Mesenchymal stem cell (in vitro differentiated cells and primary cell): ENCODE results near the gene VIPR2.

Source experiments
- DNase-seq: peaks from one replicate; pipeline ENCODE4 v3.0.0-alpha.2; 2013
- H2AFZ ChIP-seq: one replicate; pipeline ENCODE4 v1.6.1; 2013; ENCODE audit warnings: low read depth, mild to moderate bottlenecking, control low read depth, inconsistent platforms, low read length, moderate library complexity
- H2AK5ac ChIP-seq: 2 replicates; pipeline ENCODE4 v1.6.1; 2013; ENCODE audit warnings: low read length, moderate library complexity, mild to moderate bottlenecking, inconsistent platforms; ENCODE audit not compliant: severe bottlenecking
- H2BK120ac ChIP-seq: one replicate; pipeline ENCODE4 v1.6.1; 2013; ENCODE audit warnings: low read depth, mild to moderate bottlenecking, inconsistent platforms, low read length, moderate library complexity
- H2BK12ac ChIP-seq, 2 experiments: one replicate each; pipeline ENCODE4 v1.6.1; 2013; ENCODE audit warnings: inconsistent platforms in 2 of 2, low read length in 2 of 2, mild to moderate bottlenecking in 2 of 2, moderate library complexity in 2 of 2, control low read depth in 1 of 2
- H2BK15ac ChIP-seq: one replicate; pipeline ENCODE4 v1.6.1; 2013; ENCODE audit warnings: mild to moderate bottlenecking, low read depth, inconsistent platforms; ENCODE audit not compliant: poor library complexity, severe bottlenecking
- H2BK5ac ChIP-seq: 2 replicates; pipeline ENCODE4 v1.6.1; 2013; ENCODE audit warnings: low read depth, mild to moderate bottlenecking, low read length, control low read depth, inconsistent platforms; ENCODE audit not compliant: poor library complexity, severe bottlenecking
- H3K14ac ChIP-seq, 2 experiments: one replicate each; pipeline ENCODE4 v1.6.1; 2013; ENCODE audit warnings: inconsistent platforms in 2 of 2, low read length in 2 of 2, control low read depth in 1 of 2, mild to moderate bottlenecking in 1 of 2, moderate library complexity in 1 of 2
- H3K18ac ChIP-seq, 2 experiments: one replicate each; pipeline ENCODE4 v1.6.1; 2013; ENCODE audit warnings: inconsistent platforms in 2 of 2, low read length in 2 of 2, control low read depth in 1 of 2, low read depth in 1 of 2, mild to moderate bottlenecking in 1 of 2
- H3K23ac ChIP-seq, 2 experiments: one replicate each; pipeline ENCODE4 v1.6.1; 2013; ENCODE audit warnings: inconsistent platforms in 2 of 2, low read length in 2 of 2, mild to moderate bottlenecking in 2 of 2, moderate library complexity in 2 of 2, control low read depth in 1 of 2
- H3K27ac ChIP-seq: 2 replicates; pipeline ENCODE4 v1.5.1; 2013; ENCODE audit warnings: mild to moderate bottlenecking, moderate library complexity, low read length, control low read depth, inconsistent platforms; ENCODE audit not compliant: poor library complexity, severe bottlenecking
- H3K27me3 ChIP-seq, 2 experiments: 2 replicates each; pipeline versions ENCODE4 v1.6.1 to v1.7.0; 2013; ENCODE audit warnings: low read length in 2 of 2, mild to moderate bottlenecking in 2 of 2, moderate library complexity in 2 of 2, control low read depth in 1 of 2, inconsistent platforms in 1 of 2; ENCODE audit not compliant: control insufficient read depth in 1 of 2, insufficient read depth in 1 of 2
- H3K36me3 ChIP-seq, 2 experiments: 2 replicates each; pipeline versions ENCODE4 v1.6.1 to v1.7.0; 2013; ENCODE audit warnings: low read length in 2 of 2, control low read depth in 1 of 2, inconsistent platforms in 1 of 2, low read depth in 1 of 2, mild to moderate bottlenecking in 1 of 2; ENCODE audit not compliant: insufficient read depth in 2 of 2, control insufficient read depth in 1 of 2
- H3K4ac ChIP-seq, 2 experiments: one replicate each; pipeline ENCODE4 v1.6.1; 2013; ENCODE audit warnings: inconsistent platforms in 2 of 2, low read length in 2 of 2, mild to moderate bottlenecking in 2 of 2, moderate library complexity in 2 of 2, control low read depth in 1 of 2, low read depth in 1 of 2
- H3K4me1 ChIP-seq: 2 replicates; pipeline ENCODE4 v1.6.1; 2013; ENCODE audit warnings: low read depth, low read length, control low read depth; ENCODE audit not compliant: control insufficient read depth, insufficient read depth
- H3K4me2 ChIP-seq: 2 replicates; pipeline ENCODE4 v1.6.1; 2013; ENCODE audit warnings: low read length, mild to moderate bottlenecking, inconsistent platforms; ENCODE audit not compliant: poor library complexity, severe bottlenecking
- H3K4me3 ChIP-seq, 2 experiments: 2 replicates each; pipeline versions ENCODE4 v1.5.1 to v1.7.0; 2013; ENCODE audit warnings: low read length in 2 of 2, mild to moderate bottlenecking in 2 of 2, control low read depth in 1 of 2, low read depth in 1 of 2; ENCODE audit not compliant: insufficient read depth in 1 of 2
- H3K79me1 ChIP-seq: replicated peaks from 2 replicates; pipeline ENCODE4 v1.6.1; 2013; ENCODE audit warnings: mild to moderate bottlenecking, control low read depth, low read length, inconsistent platforms; ENCODE audit not compliant: poor library complexity, severe bottlenecking
- H3K9ac ChIP-seq: 2 replicates; pipeline ENCODE4 v1.7.0; 2013; ENCODE audit warnings: mild to moderate bottlenecking, low read length, moderate library complexity
- H3K9me3 ChIP-seq: 2 replicates; pipeline ENCODE4 v1.7.0; 2013; ENCODE audit warnings: mild to moderate bottlenecking, low read length; ENCODE audit not compliant: control insufficient read depth
- H4K8ac ChIP-seq: one replicate; pipeline ENCODE4 v1.6.1; 2013; ENCODE audit warnings: inconsistent platforms, mild to moderate bottlenecking, low read length, moderate library complexity
- H4K91ac ChIP-seq: one replicate; pipeline ENCODE4 v1.6.1; 2013; ENCODE audit warnings: mild to moderate bottlenecking, low read length, inconsistent platforms
- WGBS: methylation state at CpG from one replicate; pipeline ENCODE4 v1.1.7; 2013; ENCODE audit warnings: mixed read lengths; 5-methylcytosine and 5-hydroxymethylcytosine counted together

The VIPR2 gene

DNA sequence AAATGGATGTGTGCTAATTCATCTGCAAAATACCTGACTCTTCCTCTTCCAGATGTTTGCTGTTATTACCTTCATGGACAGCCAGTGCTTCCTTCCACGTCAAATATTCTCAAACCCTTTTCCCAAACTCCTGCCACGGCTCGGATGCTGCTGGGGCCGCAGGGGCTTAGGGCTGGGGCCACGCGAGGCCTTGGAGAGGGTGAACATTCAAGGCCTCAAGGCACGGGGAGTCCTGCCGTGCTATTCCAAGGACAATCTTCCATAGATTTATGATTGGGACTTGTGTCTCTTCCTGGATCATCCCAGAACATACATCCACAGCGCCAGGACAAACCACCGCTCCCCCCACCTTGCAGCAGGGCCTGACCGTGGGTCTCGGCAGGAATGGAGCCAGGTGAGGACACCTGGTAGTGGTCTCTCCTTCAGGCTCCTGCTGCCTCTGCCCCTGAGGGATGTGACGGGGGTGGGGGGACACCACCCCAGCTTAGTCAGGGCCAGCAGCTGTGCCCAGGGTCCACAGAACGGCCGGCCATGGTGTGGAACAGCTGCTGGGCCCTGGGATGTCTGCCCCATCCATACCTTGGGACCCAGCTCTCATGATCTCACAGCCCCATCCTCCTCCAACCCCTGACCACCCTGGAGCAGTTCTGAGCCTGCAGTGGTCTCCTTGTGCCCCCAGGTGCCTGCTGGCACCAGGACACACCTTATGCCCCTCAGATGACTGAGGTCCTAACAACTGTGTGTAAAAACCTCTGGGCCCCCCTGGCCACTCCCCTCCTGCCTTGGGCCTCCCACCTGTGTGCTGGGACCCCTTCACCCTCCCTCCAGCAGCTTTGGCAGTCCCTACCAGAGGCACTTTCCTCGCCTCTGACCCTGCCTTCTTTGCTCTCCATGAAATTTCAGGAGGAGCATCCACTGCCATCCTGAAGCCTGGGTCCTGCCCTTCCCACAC lies 16.7 kb downstream of the VIPR2 start:
- no peak overlapping the region for H2BK120ac ChIP-seq
- no peak overlapping the region for H3K9ac ChIP-seq
- WGBS: 88% methylated on average over 16 of the region's 16 CpGs
- H3K36me3 ChIP-seq: no peaks in the 10 kb centered on the region
- H3K27ac ChIP-seq: no peak overlapping the region
- no peaks in the 10 kb centered on the region for H3K9me3 ChIP-seq
- no peak overlapping the region for H2BK15ac ChIP-seq
- H3K4me2 ChIP-seq: no peak overlapping the region
- H4K91ac ChIP-seq: no peak overlapping the region
- no peak overlapping the region for H2AK5ac ChIP-seq
- H2BK5ac ChIP-seq: no peak overlapping the region
- no peak overlapping the region for H3K4me3 ChIP-seq
- H3K4me1 ChIP-seq: no peaks in the 10 kb centered on the region
- no peak for DNase-seq
- no peaks in the 10 kb centered on the region for H3K79me1 ChIP-seq
- H3K4ac ChIP-seq: no peak overlapping the region
- H3K27me3 ChIP-seq: peaks cover 0 to 32% of the 10 kb centered on the region in 2 experiments
- no peak overlapping the region for H3K18ac ChIP-seq
- no peak overlapping the region for H2AFZ ChIP-seq
- no peak overlapping the region for H3K14ac ChIP-seq
- no peak overlapping the region for H2BK12ac ChIP-seq
- H3K23ac ChIP-seq: no peak overlapping the region
- no peak overlapping the region for H4K8ac ChIP-seq

DNA sequence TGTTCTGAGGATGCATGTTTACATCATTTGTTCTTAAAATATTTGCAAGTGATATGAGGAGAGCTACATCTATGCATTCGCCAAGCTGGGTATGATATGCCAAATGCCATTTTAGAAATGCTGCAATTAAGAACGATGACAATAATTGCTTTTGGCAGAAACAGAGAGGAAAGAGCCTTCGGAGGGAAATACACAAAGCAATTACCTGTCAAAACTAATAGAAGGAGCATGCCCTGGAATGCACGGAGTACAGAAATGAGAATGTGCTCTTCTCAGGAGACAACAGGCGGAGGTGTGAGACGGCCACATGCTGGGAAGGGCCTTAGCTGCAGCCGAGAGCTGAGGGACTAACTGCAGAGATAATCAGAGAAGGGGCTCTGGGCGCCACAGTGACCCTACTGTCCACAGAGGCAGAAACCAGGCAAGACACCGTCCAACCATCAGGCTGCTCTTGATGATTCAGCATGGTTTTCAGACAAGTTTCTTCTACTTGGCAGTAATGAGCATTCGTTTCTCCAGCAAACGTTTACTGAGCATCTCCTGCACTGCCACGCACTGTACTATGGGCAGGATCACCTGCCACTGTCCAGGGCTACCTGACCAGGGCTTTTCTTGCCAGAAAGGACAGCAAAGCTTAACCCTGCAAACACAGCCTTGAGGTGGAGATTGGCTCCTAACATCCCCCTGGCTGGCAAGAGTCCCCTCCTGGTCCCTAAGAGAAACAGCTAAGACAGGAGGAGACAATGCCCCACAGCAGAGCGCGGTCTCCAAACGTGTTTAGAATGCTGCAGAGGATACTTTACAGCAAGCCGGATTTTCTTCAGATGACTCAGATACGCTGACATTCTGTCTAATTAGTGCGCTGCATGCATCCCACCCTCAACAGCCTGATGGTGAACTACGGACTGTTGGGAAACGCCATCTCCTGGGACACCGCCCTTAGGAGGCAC lies 18.1 kb downstream of the VIPR2 start:
- no peaks in the 10 kb centered on the region for H3K4me1 ChIP-seq
- no peak overlapping the region for H2AFZ ChIP-seq
- H2BK12ac ChIP-seq: no peak overlapping the region
- no peak overlapping the region for H2BK15ac ChIP-seq
- H3K4me2 ChIP-seq: no peak overlapping the region
- 75% methylated on average over 21 of the region's 21 CpGs for WGBS
- H3K27ac ChIP-seq: no peak overlapping the region
- no peak overlapping the region for H3K14ac ChIP-seq
- H3K27me3 ChIP-seq: peaks cover 0 to 32% of the 10 kb centered on the region in 2 experiments
- H3K36me3 ChIP-seq: no peaks in the 10 kb centered on the region
- H3K23ac ChIP-seq: no peak overlapping the region
- H3K9me3 ChIP-seq: no peaks in the 10 kb centered on the region
- H3K18ac ChIP-seq: no peak overlapping the region
- DNase-seq: no peak
- H3K79me1 ChIP-seq: no peaks in the 10 kb centered on the region
- no peak overlapping the region for H4K91ac ChIP-seq
- no peak overlapping the region for H3K4me3 ChIP-seq
- H2BK120ac ChIP-seq: no peak overlapping the region
- H2BK5ac ChIP-seq: no peak overlapping the region
- no peak overlapping the region for H2AK5ac ChIP-seq
- H3K9ac ChIP-seq: no peak overlapping the region
- H3K4ac ChIP-seq: no peak overlapping the region
- H4K8ac ChIP-seq: no peak overlapping the region

DNA sequence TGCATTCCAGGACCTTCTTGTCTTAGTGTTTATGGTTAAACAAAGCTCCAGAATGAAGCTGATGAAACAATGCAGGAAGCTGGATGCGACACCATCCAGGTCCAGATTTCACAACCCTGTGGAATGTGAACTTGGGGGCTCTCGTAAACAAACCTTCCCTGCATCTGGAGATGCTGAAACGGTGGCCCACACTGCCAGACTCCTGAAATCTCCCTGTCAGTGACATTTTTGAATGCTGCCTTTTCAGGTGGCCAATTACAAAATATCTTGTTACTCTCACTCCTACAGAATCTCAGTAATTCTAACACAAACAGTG lies 18.8 kb downstream of the VIPR2 start:
- 24% methylated on average over 3 of the region's 3 CpGs for WGBS
- no peak overlapping the region for H2AFZ ChIP-seq

More for the DNA sequence above, 18.8 kb downstream of the VIPR2 start:
- Histone ChIP-seq H3K9ac (no peak overlapping the region), H3K79me1 (no peaks in the 10 kb centered on the region), H3K9me3 (no peaks in the 10 kb centered on the region), H3K4me1 (no peaks in the 10 kb centered on the region), H2AK5ac (no peak overlapping the region), H3K18ac (no peak overlapping the region), H2BK15ac (no peak overlapping the region), H3K4me2 (no peak overlapping the region), H2BK12ac (no peak overlapping the region), H2BK5ac (no peak overlapping the region), H3K4me3 (no peak overlapping the region), H2BK120ac (no peak overlapping the region), H4K91ac (no peak overlapping the region), H4K8ac (no peak overlapping the region), H3K4ac (no peak overlapping the region), H3K27me3 (peaks cover 0 to 26% of the 10 kb centered on the region in 2 experiments), H3K14ac (no peak overlapping the region), H3K27ac (no peak overlapping the region), H3K23ac (no peak overlapping the region), H3K36me3 (no peaks in the 10 kb centered on the region)
- no peak for DNase-seq
